ENCODE data around the gene USP13.

DNA sequence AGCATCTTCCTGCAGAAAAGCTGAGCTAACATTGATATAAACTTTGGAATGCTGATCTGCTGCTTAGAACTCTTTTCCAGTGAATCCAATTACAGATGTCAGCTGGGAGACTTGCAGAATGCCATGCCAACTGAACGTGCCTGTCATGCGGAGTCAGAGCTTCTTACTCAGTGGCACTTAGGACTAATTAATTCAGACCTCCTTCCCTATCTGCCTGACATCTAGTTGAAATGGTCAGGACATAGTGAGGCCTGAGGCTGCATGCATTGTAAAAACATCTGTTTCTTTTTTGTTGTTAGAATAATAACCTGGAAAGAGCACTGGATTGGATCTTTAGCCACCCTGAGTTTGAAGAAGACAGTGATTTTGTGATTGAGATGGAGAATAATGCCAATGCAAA, 112.6 kb downstream of the USP13 start:
- TF ChIP-seq EZH2phosphoT487 (IDR thresholded peaks at IDR 0.05; ENCODE audit: borderline replicate concordance, low read depth, low read length) (no peak), CTCF (conservative IDR thresholded peaks at IDR 0.05; ENCODE audit: low read length) (no peak)

Measured in OCI-LY7 (cell line).